ENCODE data around the gene MS4A8.
"Not testable (repeated sequence)": the region's sequence is repeated elsewhere in the genome, so short reads cannot be mapped to it uniquely, and the experiment has no call there.

Gene MS4A8

GRCh38 chr11:60680455-60681119 is 18.8 kb upstream of the MS4A8 start:
- DNase-seq (ENCODE audit: extremely low read depth, insufficient read length), result no peak
- TF ChIP-seq CTCF (IDR thresholded peaks at IDR 0.05; ENCODE audit: insufficient read depth, low read length, poor library complexity, severe bottlenecking), result no peak
- Histone ChIP-seq H3K4me3 (replicated peaks; ENCODE audit: low read depth, low read length) (no peak overlapping the region), H3K27me3 (replicated peaks; ENCODE audit: control insufficient read depth, insufficient read depth, low read length) (no peaks in the 10 kb centered on the region), H3K36me3 (ENCODE audit: control insufficient read depth, insufficient read depth, low read length) (no peaks in the 10 kb centered on the region)

GRCh38 chr11:60684541-60684848 is 14.9 kb upstream of the MS4A8 start:
- not testable (repeated sequence) for H3K4me3 ChIP-seq (replicated peaks; ENCODE audit: low read depth, low read length); H3K27me3 ChIP-seq (replicated peaks; ENCODE audit: control insufficient read depth, insufficient read depth, low read length); H3K36me3 ChIP-seq (ENCODE audit: control insufficient read depth, insufficient read depth, low read length); DNase-seq (ENCODE audit: extremely low read depth, insufficient read length)

- no peak for DNase-seq (ENCODE audit: extremely low read depth, insufficient read length)
- no peak for TF ChIP-seq CTCF (IDR thresholded peaks at IDR 0.05; ENCODE audit: insufficient read depth, low read length, poor library complexity, severe bottlenecking)
- Histone ChIP-seq H3K27me3 (replicated peaks; ENCODE audit: control insufficient read depth, insufficient read depth, low read length) (no peaks in the 10 kb centered on the region), H3K4me3 (replicated peaks; ENCODE audit: low read depth, low read length) (no peak overlapping the region), H3K36me3 (ENCODE audit: control insufficient read depth, insufficient read depth, low read length) (no peaks in the 10 kb centered on the region)
Observed at GRCh38 chr11:60691661-60692060, 7.8 kb upstream of the MS4A8 start.

GRCh38 chr11:60699936-60700335 is 524 bp downstream of the MS4A8 start:
- no peak overlapping the region for H3K4me3 ChIP-seq (replicated peaks; ENCODE audit: low read depth, low read length)
- TF ChIP-seq CTCF (IDR thresholded peaks at IDR 0.05; ENCODE audit: insufficient read depth, low read length, poor library complexity, severe bottlenecking), result no peak

GRCh38 chr11:60700689-60701468 is 1.5 kb downstream of the MS4A8 start:
- DNase-seq (ENCODE audit: extremely low read depth, insufficient read length), result no peak
- Histone ChIP-seq H3K36me3 (ENCODE audit: control insufficient read depth, insufficient read depth, low read length) (no peaks in the 10 kb centered on the region), H3K4me3 (replicated peaks; ENCODE audit: low read depth, low read length) (no peak overlapping the region), H3K27me3 (replicated peaks; ENCODE audit: control insufficient read depth, insufficient read depth, low read length) (no peaks in the 10 kb centered on the region)
- peak; percentile 61 for TF ChIP-seq CTCF (IDR thresholded peaks at IDR 0.05; ENCODE audit: insufficient read depth, low read length, poor library complexity, severe bottlenecking)

More at GRCh38 chr11:60699936-60700335, 524 bp downstream of the MS4A8 start:
- Histone ChIP-seq H3K36me3 (ENCODE audit: control insufficient read depth, insufficient read depth, low read length) (no peaks in the 10 kb centered on the region), H3K27me3 (replicated peaks; ENCODE audit: control insufficient read depth, insufficient read depth, low read length) (no peaks in the 10 kb centered on the region)
- DNase-seq (ENCODE audit: extremely low read depth, insufficient read length), result no peak

- H3K4me3 ChIP-seq (replicated peaks; ENCODE audit: low read depth, low read length), result no peak overlapping the region
- no peaks in the 10 kb centered on the region for H3K36me3 ChIP-seq (ENCODE audit: control insufficient read depth, insufficient read depth, low read length)
- no peaks in the 10 kb centered on the region for H3K27me3 ChIP-seq (replicated peaks; ENCODE audit: control insufficient read depth, insufficient read depth, low read length)
- DNase-seq (ENCODE audit: extremely low read depth, insufficient read length), result no peak
- no peak for TF ChIP-seq CTCF (IDR thresholded peaks at IDR 0.05; ENCODE audit: insufficient read depth, low read length, poor library complexity, severe bottlenecking)
Observed at GRCh38 chr11:60701469-60701818, 2.0 kb downstream of the MS4A8 start.

All from GM06990 (cell line).